Activated CD4-positive, alpha-beta T cell treated with anti-CD3 and anti-CD28 coated beads for 36 hours (primary cell): Measurements from ENCODE around the gene CLCN6. TPM values are rescaled to one million over a fixed set of nuclear protein-coding genes. Genes with fewer than 3 reads are reported as not detected.

ENCODE experiments used
- ATAC-seq: fragments of 200-7000 bp; cut with Tn5 transposase; one replicate; pipeline ENCODE4 v1.10.0; 2021; ENCODE audit warnings: mild to moderate bottlenecking, moderate library complexity
- CTCF ChIA-PET: fragments of 350-600 bp; sonication (Branson Sonifier 250); formaldehyde crosslinking; loops from one replicate; lab custom pipeline; 2021; ENCODE audit warnings: antibody characterized with exemption; lab: Charles Lee
- POLR2A ChIA-PET: fragments of 350-600 bp; sonication (Branson Sonifier 250); formaldehyde crosslinking; loops from one replicate; lab custom pipeline; 2021; ENCODE audit warnings: antibody characterized with exemption, inconsistent platforms; lab: Charles Lee
- DNase-seq: peaks from one replicate; pipeline ENCODE4 v3.0.0-alpha.2; 2020
- H3K27ac Mint-ChIP-seq: one replicate; pipeline ENCODE4 v1.8.0; 2021; ENCODE audit warnings: mixed read lengths
- H3K27me3 Mint-ChIP-seq: one replicate; pipeline ENCODE4 v1.8.0; 2021; ENCODE audit warnings: mixed read lengths
- H3K36me3 Mint-ChIP-seq: one replicate; pipeline ENCODE4 v1.8.0; 2021; ENCODE audit warnings: low read depth, mixed read lengths
- H3K4me1 Mint-ChIP-seq: one replicate; pipeline ENCODE4 v1.8.0; 2021; ENCODE audit warnings: mixed read lengths
- H3K4me3 Mint-ChIP-seq: one replicate; pipeline ENCODE4 v1.8.0; 2021; ENCODE audit warnings: mild to moderate bottlenecking, moderate library complexity, mixed read lengths
- H3K9me3 Mint-ChIP-seq: one replicate; pipeline ENCODE4 v1.8.0; 2021; ENCODE audit warnings: low read depth, mixed read lengths
- intact Hi-C, 2 experiments: fragments of 100-400 bp; cut with DNase I in 1 of 2; cut with micrococcal nuclease in 1 of 2; formaldehyde crosslinking; loops; one replicate each; pipeline versions ENCODE4 v1.14.2 to v1.15.1; 2022 to 2024; cut with DNase I, micrococcal nuclease
- total RNA-seq, 2 experiments: library from RNA; stranded (reverse); gene quantifications; one replicate each; pipeline ENCODE4 v1.2.3, GENCODE V29; 2021

Gene CLCN6
- total RNA-seq, 2 experiments from 2014 or later = 9.4 to 9.5 TPM

GRCh38 chr1:11807133-11807532, 1.1 kb downstream of the CLCN6 start:
- CTCF ChIA-PET = interaction anchor here (0.6 to 1.8 kb wide), 6 partner anchors 10 to 259 kb away, joined by 3 to 7 read pairs (median 4); no protein-coding TSS in a partner anchor
- POLR2A ChIA-PET = interaction anchor here (1.5 to 2.1 kb wide), 2 partner anchors 102 to 125 kb away, joined by 3 to 46 read pairs; no protein-coding TSS in a partner anchor
- peaks cover 55% of the 10 kb centered on the region for H3K4me1 Mint-ChIP-seq
- intact Hi-C loops = loop anchor here (2.0 to 10.0 kb wide), 5 partner anchors 128 to 1332 kb away; partner anchors contain the start of genes DFFA (in 1 of the 2), EXOSC10 (in 1 of the 2), MTOR (in 1 of the 2) and PEX14 (in 1 of the 2)
- H3K27ac Mint-ChIP-seq = peak overlapping the region; percentile 48
- H3K27me3 Mint-ChIP-seq = no peaks in the 10 kb centered on the region
- DNase-seq = no peak
- no peak for ATAC-seq
- H3K36me3 Mint-ChIP-seq = peaks cover 14% of the 10 kb centered on the region
- H3K9me3 Mint-ChIP-seq = no peaks in the 10 kb centered on the region
- H3K4me3 Mint-ChIP-seq = peak overlapping the region; percentile 87

DNA sequence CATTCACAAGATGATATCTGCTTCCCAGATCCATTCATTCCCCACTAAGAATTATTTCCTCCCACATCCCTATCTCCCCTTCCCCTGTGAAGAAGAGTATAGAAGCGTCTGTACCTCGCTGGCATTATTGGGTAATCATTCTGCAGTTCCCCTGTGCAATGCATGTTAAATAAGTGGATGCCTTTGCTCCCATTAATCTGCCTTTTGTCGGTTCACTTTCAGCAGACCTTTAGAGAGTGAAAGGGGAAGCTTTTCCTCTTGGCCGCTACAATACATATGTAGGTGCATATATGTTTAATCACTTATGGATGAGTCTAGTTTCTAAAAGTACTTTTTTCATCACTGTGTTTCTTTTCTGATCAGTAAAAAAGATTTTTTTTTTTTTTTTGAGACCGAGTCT, 7.0 kb downstream of the CLCN6 start:
- DNase-seq (no peak), ATAC-seq (no peak)
- peaks cover 10% of the 10 kb centered on the region for H3K4me1 Mint-ChIP-seq
- no peak overlapping the region for H3K27ac Mint-ChIP-seq
- H3K4me3 Mint-ChIP-seq = no peak overlapping the region
- H3K36me3 Mint-ChIP-seq = peaks cover 20% of the 10 kb centered on the region
- CTCF ChIA-PET = no interaction called here
- intact Hi-C loops = no loop called here
- POLR2A ChIA-PET = no interaction called here
- H3K9me3 Mint-ChIP-seq = no peaks in the 10 kb centered on the region
- no peaks in the 10 kb centered on the region for H3K27me3 Mint-ChIP-seq

DNA sequence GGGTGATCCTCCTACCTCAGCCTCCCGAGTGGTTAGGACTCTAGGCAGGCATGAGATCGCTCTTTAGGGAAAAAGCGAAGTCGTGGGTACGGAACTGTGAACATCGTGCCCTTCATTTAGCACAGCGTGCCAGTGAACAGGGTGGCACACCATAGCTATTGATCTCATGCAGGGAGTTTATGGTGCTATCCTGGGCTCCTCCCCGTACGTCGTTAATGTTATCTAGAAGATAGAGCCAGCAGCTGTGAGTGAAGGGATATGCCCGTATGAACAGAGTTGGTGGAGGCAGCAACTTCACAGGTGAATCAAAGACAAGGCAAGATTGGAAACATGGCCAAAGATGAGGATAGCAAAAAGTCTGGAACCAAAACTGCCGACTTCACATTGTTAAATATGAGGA, 11.2 kb downstream of the CLCN6 start:
- peaks cover 23% of the 10 kb centered on the region for H3K36me3 Mint-ChIP-seq
- no peaks in the 10 kb centered on the region for H3K9me3 Mint-ChIP-seq

DNA sequence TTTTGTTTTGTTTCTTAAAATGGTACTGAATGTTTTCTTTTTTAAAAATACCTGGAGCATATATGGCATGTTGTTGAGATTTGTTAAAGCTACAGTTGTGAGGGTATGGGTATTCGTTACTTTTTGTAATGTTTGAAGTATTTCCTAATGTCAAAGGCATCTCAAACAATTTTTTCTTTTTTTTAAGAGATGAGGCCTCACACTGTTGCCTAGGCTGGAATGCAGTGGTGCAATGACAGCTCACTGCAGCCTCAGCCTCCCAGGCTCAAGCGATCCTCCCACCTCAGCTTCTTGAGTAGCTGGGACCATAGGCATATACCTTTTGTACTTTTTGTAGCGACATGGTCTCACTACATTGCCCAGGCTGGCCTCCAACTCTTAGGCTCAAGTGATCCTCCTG, 16.1 kb downstream of the CLCN6 start:
- Mint-ChIP-seq H3K9me3 (no peaks in the 10 kb centered on the region), H3K4me3 (no peak overlapping the region), H3K36me3 (peaks cover 16% of the 10 kb centered on the region), H3K4me1 (no peaks in the 10 kb centered on the region), H3K27ac (no peak overlapping the region), H3K27me3 (no peaks in the 10 kb centered on the region)
- DNase-seq (no peak), ATAC-seq (no peak)
- intact Hi-C loops = no loop called here
- CTCF ChIA-PET = no interaction called here
- POLR2A ChIA-PET = no interaction called here

More for the DNA sequence above, 11.2 kb downstream of the CLCN6 start:
- Mint-ChIP-seq H3K4me1 (no peaks in the 10 kb centered on the region), H3K27me3 (no peaks in the 10 kb centered on the region), H3K4me3 (no peak overlapping the region), H3K27ac (no peak overlapping the region)
- ATAC-seq (no peak), DNase-seq (no peak)
- CTCF ChIA-PET = no interaction called here
- POLR2A ChIA-PET = interaction anchor here (0.6 kb wide), 1 partner anchor 717 kb away, joined by 3 read pairs; the partner anchor contains the start of gene EXOSC10
- intact Hi-C loops = no loop called here

GRCh38 chr1:11823366-11824137, 17.6 kb downstream of the CLCN6 start:
- POLR2A ChIA-PET = no interaction called here
- Mint-ChIP-seq H3K4me3 (no peak overlapping the region), H3K9me3 (no peaks in the 10 kb centered on the region), H3K27ac (no peak overlapping the region), H3K27me3 (no peaks in the 10 kb centered on the region), H3K4me1 (no peaks in the 10 kb centered on the region), H3K36me3 (peaks cover 18% of the 10 kb centered on the region)
- no peak for DNase-seq
- intact Hi-C loops = no loop called here
- CTCF ChIA-PET = interaction anchor here (0.7 kb wide), 1 partner anchor 765 kb away, joined by 3 read pairs; no protein-coding TSS in a partner anchor
- no peak for ATAC-seq

DNA sequence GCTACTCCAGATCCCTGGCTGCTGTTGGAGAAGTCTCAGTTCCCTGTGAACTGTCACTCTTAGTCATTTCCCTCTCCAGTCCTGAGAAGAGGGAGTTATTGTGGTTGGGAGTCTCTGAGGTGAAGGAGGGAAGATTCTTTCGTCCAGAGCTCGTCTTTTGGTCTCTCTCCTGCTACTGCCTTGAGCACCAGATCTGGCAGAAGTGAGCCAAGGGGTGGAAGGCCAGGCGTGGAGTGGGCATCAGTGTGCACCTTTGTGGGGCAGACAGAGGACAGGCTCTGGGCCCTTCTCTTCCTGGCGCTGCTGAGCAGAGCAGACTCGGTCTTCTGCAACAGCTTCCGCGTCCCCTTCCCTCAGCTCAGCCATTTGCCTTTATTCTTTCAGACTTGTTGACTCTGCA, 19.1 kb downstream of the CLCN6 start:
- DNase-seq (no peak), ATAC-seq (no peak)
- Mint-ChIP-seq H3K27me3 (no peaks in the 10 kb centered on the region), H3K27ac (no peak overlapping the region), H3K36me3 (peaks cover 18% of the 10 kb centered on the region), H3K4me1 (no peaks in the 10 kb centered on the region), H3K4me3 (no peak overlapping the region), H3K9me3 (no peaks in the 10 kb centered on the region)
- intact Hi-C loops = no loop called here
- POLR2A ChIA-PET = no interaction called here
- CTCF ChIA-PET = interaction anchor here (0.6 to 0.7 kb wide), 3 partner anchors 63 to 209 kb away, joined by 3 to 5 read pairs (median 5); no protein-coding TSS in a partner anchor

DNA sequence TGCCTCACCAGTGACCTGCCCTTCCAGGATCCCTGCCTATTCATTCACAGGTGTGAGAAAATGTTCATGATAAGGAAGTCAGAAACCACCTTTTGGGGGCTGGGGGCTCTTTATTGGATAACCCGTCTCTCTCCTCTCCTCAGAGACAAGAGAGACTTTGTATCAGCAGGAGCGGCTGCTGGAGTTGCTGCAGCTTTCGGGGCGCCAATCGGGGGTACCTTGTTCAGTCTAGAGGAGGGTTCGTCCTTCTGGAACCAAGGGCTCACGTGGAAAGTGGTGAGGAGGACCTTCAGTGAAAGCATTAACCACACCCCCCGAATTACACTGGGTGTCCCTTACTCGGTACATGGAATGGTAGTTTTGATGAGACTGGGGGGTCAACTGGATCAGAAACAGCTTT, 21.0 kb downstream of the CLCN6 start:
- DNase-seq (no peak), ATAC-seq (no peak)
- ChIA-PET POLR2A (no interaction called here), CTCF (interaction anchor here (1.2 kb wide), 1 partner anchor 12 kb away, joined by 5 read pairs; no protein-coding TSS in a partner anchor)
- Mint-ChIP-seq H3K9me3 (no peaks in the 10 kb centered on the region), H3K27me3 (no peaks in the 10 kb centered on the region), H3K4me3 (no peak overlapping the region), H3K36me3 (peaks cover 19% of the 10 kb centered on the region), H3K4me1 (no peaks in the 10 kb centered on the region), H3K27ac (no peak overlapping the region)
- intact Hi-C loops = no loop called here

GRCh38 chr1:11828511-11828910, 22.5 kb downstream of the CLCN6 start:
- H3K4me1 Mint-ChIP-seq = no peaks in the 10 kb centered on the region
- no peak overlapping the region for H3K27ac Mint-ChIP-seq
- ChIA-PET POLR2A (interaction anchor here (0.8 kb wide), 1 partner anchor 80 kb away, joined by 4 read pairs; no protein-coding TSS in a partner anchor), CTCF (interaction anchor here (0.7 kb wide), 1 partner anchor 9 kb away, joined by 3 read pairs; no protein-coding TSS in a partner anchor)
- no peak overlapping the region for H3K4me3 Mint-ChIP-seq
- H3K27me3 Mint-ChIP-seq = no peaks in the 10 kb centered on the region
- H3K9me3 Mint-ChIP-seq = no peaks in the 10 kb centered on the region
- no peak for ATAC-seq
- no peak for DNase-seq
- peaks cover 21% of the 10 kb centered on the region for H3K36me3 Mint-ChIP-seq
- intact Hi-C loops = no loop called here

DNA sequence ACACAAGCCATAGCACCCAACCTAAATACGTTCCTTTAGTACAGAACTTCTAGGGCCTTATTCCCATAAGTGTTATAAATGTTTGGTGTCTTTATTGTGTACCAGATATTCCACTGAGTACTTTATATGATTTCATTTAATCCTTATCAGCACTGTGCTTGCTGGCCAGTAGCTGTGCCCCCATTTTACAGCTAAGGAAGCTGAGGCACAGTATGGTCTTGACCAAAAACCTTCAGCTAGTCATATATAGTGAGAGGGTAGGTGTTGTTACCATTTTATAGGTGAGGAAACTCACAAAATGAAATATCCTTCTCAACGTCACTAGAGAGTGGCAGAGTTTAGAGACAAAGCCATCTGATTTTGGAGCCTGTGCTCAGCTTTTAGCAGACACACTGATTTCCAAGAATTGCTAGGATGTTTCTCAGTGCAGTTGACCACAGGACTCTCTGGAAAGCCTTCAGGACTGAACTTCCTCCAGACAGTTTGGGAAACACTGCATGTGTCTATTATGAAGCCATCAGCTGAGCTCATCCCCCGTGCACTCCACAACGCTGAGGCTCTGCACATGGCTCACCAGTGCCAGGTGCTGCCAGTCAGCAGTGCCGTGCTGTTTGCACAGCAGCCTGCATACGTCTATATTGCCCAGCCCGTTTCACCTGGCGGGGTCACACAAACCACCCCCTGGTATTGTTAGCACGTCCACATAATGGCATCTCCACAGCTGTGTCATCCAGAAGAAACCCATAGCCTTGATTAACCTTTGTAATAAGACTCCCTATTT, 26.1 kb downstream of the CLCN6 start:
- Mint-ChIP-seq H3K27me3 (no peaks in the 10 kb centered on the region), H3K27ac (no peak overlapping the region), H3K4me1 (no peaks in the 10 kb centered on the region), H3K9me3 (no peaks in the 10 kb centered on the region), H3K4me3 (no peak overlapping the region), H3K36me3 (peaks cover 26% of the 10 kb centered on the region)
- DNase-seq (no peak), ATAC-seq (no peak)
- ChIA-PET POLR2A (interaction anchor here (1.1 kb wide), 1 partner anchor 122 kb away, joined by 3 read pairs; no protein-coding TSS in a partner anchor), CTCF (interaction anchor here (0.6 to 1.4 kb wide), 2 partner anchors 21 to 136 kb away, joined by 3 read pairs; no protein-coding TSS in a partner anchor)
- intact Hi-C loops = loop anchor here in 1 of 2 experiments (10.0 kb wide), 1 partner anchor 373 kb away; no protein-coding TSS in a partner anchor

GRCh38 chr1:11833497-11833896, 27.5 kb downstream of the CLCN6 start:
- H3K36me3 Mint-ChIP-seq = peaks cover 31% of the 10 kb centered on the region
- H3K27me3 Mint-ChIP-seq = no peaks in the 10 kb centered on the region
- no peaks in the 10 kb centered on the region for H3K9me3 Mint-ChIP-seq
- CTCF ChIA-PET = interaction anchor here (1.0 kb wide), 1 partner anchor 24 kb away, joined by 3 read pairs; no protein-coding TSS in a partner anchor
- no peaks in the 10 kb centered on the region for H3K4me1 Mint-ChIP-seq
- no peak for DNase-seq
- no peak overlapping the region for H3K27ac Mint-ChIP-seq
- H3K4me3 Mint-ChIP-seq = no peak overlapping the region
- no peak for ATAC-seq
- intact Hi-C loops = loop anchor here in 1 of 2 experiments (10.0 kb wide), 1 partner anchor 371 kb away; no protein-coding TSS in a partner anchor
- POLR2A ChIA-PET = interaction anchor here (0.9 kb wide), 1 partner anchor 74 kb away, joined by 3 read pairs; no protein-coding TSS in a partner anchor

GRCh38 chr1:11833900-11834299, 27.9 kb downstream of the CLCN6 start:
- intact Hi-C loops = loop anchor here in 1 of 2 experiments (10.0 kb wide), 1 partner anchor 371 kb away; no protein-coding TSS in a partner anchor
- ATAC-seq (no peak), DNase-seq (no peak)
- no peak overlapping the region for H3K4me3 Mint-ChIP-seq
- no peak overlapping the region for H3K27ac Mint-ChIP-seq
- CTCF ChIA-PET = interaction anchor here (0.5 to 1.0 kb wide), 2 partner anchors 23 to 1762 kb away, joined by 3 to 4 read pairs; no protein-coding TSS in a partner anchor
- H3K9me3 Mint-ChIP-seq = no peaks in the 10 kb centered on the region
- peaks cover 31% of the 10 kb centered on the region for H3K36me3 Mint-ChIP-seq
- no peaks in the 10 kb centered on the region for H3K4me1 Mint-ChIP-seq
- H3K27me3 Mint-ChIP-seq = no peaks in the 10 kb centered on the region
- POLR2A ChIA-PET = interaction anchor here (0.9 kb wide), 1 partner anchor 74 kb away, joined by 3 read pairs; no protein-coding TSS in a partner anchor
